ENCODE measurements around the gene SINHCAF. TPM values are rescaled to one million over a fixed set of nuclear protein-coding genes. Genes with fewer than 3 reads are reported as not detected.
"Not testable (repeated sequence)": the region's sequence is repeated elsewhere in the genome, so short reads cannot be mapped to it uniquely, and the experiment has no call there.

SINHCAF gene
- total RNA-seq, 3 donors from 2014 or later: 11.8 to 76.5 (median 54.7) TPM

DNA sequence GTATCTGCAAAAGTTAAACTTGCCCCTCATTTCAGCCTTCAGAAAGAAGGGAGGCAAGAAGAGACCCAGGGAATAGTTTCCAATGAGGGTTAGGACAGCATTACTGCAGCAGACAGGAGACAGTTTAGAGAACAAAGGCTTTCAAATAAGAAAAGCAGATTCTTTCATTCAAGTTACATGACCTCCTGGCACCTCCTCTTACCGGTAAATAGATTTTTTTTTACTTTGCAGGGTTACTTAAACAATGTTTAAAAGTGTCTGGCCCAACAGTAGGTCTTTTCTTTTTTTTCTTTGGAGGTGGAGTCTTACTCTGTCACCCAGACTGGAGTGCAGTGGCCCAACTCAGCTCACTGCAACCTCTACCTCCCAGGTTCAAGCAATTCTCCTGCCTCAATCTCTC, 47.1 kb downstream of the SINHCAF start:
- Histone ChIP-seq H3K27me3 (no peaks in the 10 kb centered on the region), H3K4me1 (no peaks in the 10 kb centered on the region), H3K36me3 (no peaks in the 10 kb centered on the region), H3K9me3 (no peaks in the 10 kb centered on the region), H3K27ac (no peak overlapping the region), H3K4me3 (no peak overlapping the region)
- no peak for DNase-seq (ENCODE audit: low spot score in 2 of 2)
- TF ChIP-seq POLR2A (IDR thresholded peaks at IDR 0.05) (no peak), POLR2AphosphoS5 (IDR thresholded peaks at IDR 0.05) (no peak)
- TF ChIP-seq, protein P1, sequence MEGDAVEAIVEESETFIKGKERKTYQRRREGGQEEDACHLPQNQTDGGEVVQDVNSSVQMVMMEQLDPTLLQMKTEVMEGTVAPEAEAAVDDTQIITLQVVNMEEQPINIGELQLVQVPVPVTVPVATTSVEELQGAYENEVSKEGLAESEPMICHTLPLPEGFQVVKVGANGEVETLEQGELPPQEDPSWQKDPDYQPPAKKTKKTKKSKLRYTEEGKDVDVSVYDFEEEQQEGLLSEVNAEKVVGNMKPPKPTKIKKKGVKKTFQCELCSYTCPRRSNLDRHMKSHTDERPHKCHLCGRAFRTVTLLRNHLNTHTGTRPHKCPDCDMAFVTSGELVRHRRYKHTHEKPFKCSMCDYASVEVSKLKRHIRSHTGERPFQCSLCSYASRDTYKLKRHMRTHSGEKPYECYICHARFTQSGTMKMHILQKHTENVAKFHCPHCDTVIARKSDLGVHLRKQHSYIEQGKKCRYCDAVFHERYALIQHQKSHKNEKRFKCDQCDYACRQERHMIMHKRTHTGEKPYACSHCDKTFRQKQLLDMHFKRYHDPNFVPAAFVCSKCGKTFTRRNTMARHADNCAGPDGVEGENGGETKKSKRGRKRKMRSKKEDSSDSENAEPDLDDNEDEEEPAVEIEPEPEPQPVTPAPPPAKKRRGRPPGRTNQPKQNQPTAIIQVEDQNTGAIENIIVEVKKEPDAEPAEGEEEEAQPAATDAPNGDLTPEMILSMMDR (IDR thresholded peaks at IDR 0.05): no peak
- intact Hi-C loops (cut with DNase I; ENCODE audit: low total_unique reads): no loop called here

DNA sequence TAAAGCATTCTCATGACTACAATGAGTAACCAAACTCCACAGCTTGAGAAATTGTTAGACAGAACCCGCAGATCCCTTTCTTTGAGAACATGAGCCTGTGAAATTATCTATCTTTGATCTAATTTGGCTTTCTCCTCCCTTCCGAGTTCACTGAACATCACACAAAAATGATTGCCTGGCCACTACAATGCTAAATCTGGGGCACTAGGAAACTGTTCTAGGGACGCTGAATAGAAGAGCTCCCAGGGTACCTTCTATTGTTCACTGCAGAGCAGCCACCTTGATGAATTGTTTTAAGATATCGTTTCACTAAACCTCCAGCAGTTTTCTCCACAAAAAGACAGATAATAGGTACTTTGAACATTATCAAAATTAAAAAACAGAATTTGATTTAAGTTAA, 47.5 kb downstream of the SINHCAF start:
- intact Hi-C loops (cut with DNase I; ENCODE audit: low total_unique reads): no loop called here
- no peaks in the 10 kb centered on the region for H3K9me3 ChIP-seq

DNA sequence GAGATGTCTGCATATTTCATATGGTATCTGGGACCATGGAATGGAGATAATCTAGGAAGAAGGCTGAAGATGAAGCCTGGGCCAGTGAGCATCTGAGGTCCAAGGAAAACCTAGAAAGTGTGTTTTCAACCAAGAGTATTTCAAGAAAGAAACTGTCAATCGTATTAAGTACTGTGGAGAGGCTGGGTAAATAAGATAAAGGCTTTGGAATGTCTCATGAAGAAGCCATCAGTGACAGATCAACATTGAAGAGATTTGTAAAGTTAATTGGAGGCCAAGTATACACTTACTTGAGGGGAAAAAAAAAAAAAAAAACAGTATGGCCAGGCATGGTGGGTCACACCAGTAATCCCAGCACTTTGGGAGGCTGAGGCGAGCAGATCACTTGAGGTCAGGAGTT, 48.9 kb downstream of the SINHCAF start:
- no peaks in the 10 kb centered on the region for H3K27me3 ChIP-seq
- no peaks in the 10 kb centered on the region for H3K36me3 ChIP-seq
- TF ChIP-seq, protein P1 (IDR thresholded peaks at IDR 0.05): no peak
- no peak for TF ChIP-seq POLR2AphosphoS5 (IDR thresholded peaks at IDR 0.05)
- no peak for TF ChIP-seq POLR2A (IDR thresholded peaks at IDR 0.05)
- H3K4me3 ChIP-seq: no peak overlapping the region
- no peaks in the 10 kb centered on the region for H3K4me1 ChIP-seq
- no peak overlapping the region for H3K27ac ChIP-seq
- intact Hi-C loops (cut with DNase I; ENCODE audit: low total_unique reads): no loop called here
- H3K9me3 ChIP-seq: no peaks in the 10 kb centered on the region
- no peak for DNase-seq (ENCODE audit: low spot score in 2 of 2)

More for the DNA sequence above, 47.5 kb downstream of the SINHCAF start:
- no peak overlapping the region for H3K27ac ChIP-seq
- no peak overlapping the region for H3K4me3 ChIP-seq
- no peaks in the 10 kb centered on the region for H3K4me1 ChIP-seq
- no peaks in the 10 kb centered on the region for H3K36me3 ChIP-seq
- no peaks in the 10 kb centered on the region for H3K27me3 ChIP-seq
- no peak for TF ChIP-seq POLR2AphosphoS5 (IDR thresholded peaks at IDR 0.05)
- DNase-seq (ENCODE audit: low spot score in 2 of 2): no peak

DNA sequence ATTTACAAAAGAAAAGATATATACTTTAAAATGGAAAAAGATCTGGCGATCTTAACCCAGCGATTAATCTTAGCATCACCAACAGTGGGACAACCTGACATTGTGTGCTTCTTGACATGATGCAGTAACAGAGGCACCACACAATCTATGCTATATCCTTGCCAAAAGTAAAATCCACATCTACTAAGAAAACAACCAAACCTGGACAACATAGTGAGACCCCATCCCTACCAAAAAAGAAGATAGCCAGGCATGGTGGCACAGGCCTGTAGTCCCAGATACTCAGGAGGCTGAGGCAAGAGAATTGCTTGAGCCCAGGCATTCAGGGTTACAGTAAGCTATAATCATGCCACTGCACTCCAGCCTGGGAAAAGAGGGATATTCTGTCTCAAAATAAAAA, 50.5 kb downstream of the SINHCAF start:
- Histone ChIP-seq H3K4me3 (no peak overlapping the region), H3K4me1 (no peaks in the 10 kb centered on the region), H3K27me3 (no peaks in the 10 kb centered on the region), H3K9me3 (no peaks in the 10 kb centered on the region), H3K27ac (no peak overlapping the region), H3K36me3 (no peaks in the 10 kb centered on the region)
- no peak for DNase-seq (ENCODE audit: low spot score in 2 of 2)
- TF ChIP-seq POLR2AphosphoS5 (IDR thresholded peaks at IDR 0.05) (no peak), POLR2A (IDR thresholded peaks at IDR 0.05) (no peak)
- TF ChIP-seq, protein P1 (IDR thresholded peaks at IDR 0.05): no peak
- intact Hi-C loops (cut with DNase I; ENCODE audit: low total_unique reads): no loop called here

DNA sequence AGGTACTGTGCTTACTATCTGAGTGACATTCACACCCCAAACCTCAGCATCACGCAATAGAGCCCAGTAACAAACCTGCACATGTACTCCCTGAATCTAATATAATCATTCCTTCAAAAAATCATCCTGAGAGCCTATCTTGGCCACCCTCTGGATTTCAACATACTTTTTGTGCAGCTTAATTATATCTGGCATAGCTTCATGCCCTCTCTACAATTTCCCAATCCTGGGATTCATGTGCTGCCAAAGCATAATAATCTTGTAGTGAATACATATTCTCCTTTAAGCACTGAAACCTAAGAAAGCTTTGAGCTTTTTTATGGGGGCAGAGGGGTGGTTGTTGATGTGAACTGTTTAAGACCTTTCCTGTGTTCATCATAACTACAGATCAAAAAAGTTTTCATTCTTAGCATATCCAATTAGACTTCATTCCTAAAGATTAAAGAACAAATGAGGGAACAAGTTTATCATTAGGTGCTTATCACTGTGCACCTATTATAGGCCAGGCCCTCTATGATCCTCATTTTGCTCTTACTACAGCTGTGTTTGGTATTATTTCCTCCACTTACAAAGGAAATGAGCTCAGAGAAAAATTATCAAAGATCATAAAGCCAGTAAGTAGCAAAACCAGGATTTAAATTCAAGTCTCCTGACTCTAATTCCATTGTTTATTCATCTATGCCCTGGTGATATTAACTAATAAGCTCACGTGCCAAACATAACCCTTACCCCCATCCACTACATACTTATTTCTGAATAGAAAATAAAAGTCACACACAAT, 51.2 kb downstream of the SINHCAF start:
- H3K36me3 ChIP-seq: no peaks in the 10 kb centered on the region
- TF ChIP-seq, protein P1 (IDR thresholded peaks at IDR 0.05): no peak
- no peak for TF ChIP-seq POLR2A (IDR thresholded peaks at IDR 0.05)
- no peak for TF ChIP-seq POLR2AphosphoS5 (IDR thresholded peaks at IDR 0.05)
- H3K4me1 ChIP-seq: no peaks in the 10 kb centered on the region
- H3K4me3 ChIP-seq: no peak overlapping the region
- DNase-seq (ENCODE audit: low spot score in 2 of 2): no peak
- no peaks in the 10 kb centered on the region for H3K27me3 ChIP-seq
- H3K27ac ChIP-seq: no peak overlapping the region
- H3K9me3 ChIP-seq: no peaks in the 10 kb centered on the region
- intact Hi-C loops (cut with DNase I; ENCODE audit: low total_unique reads): no loop called here

DNA sequence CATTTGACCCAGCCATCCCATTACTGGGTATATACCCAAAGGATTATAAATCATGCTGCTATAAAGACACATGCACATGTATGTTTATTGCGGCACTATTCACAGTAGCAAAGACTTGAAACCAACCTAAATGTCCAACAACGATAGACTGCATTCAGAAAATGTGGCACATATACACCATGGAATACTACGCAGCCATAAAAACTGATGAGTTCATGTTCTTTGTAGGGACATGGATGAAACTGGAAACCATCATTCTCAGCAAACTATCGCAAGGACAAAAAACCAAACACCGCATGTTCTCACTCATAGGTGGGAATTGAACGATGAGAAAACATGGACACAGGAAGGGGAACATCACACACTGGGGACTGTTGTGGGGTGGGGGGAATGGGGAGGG, 52.2 kb downstream of the SINHCAF start:
- DNase-seq (ENCODE audit: low spot score in 2 of 2); H3K27me3 ChIP-seq; H3K36me3 ChIP-seq; H3K9me3 ChIP-seq; intact Hi-C loops (cut with DNase I; ENCODE audit: low total_unique reads); H3K4me3 ChIP-seq; H3K27ac ChIP-seq; H3K4me1 ChIP-seq: not testable (repeated sequence)

Data from breast epithelium (tissue), 4 donors.